WTC11 (cell line): ENCODE data around the gene SHD.

Experiments used
- CREM ChIP-seq: sonication (generic); formaldehyde crosslinking; IDR thresholded peaks from 2 replicates; pipeline ENCODE4 v1.8.1; 2022; ENCODE audit warnings: mild to moderate bottlenecking, missing genetic modification reagents, moderate library complexity
- CTCF ChIP-seq: fragments of 200-600 bp; IDR thresholded peaks from 2 replicates; pipeline ENCODE4 v1.8.0; 2022; ENCODE audit warnings: antibody characterized with exemption
- FOXP4 ChIP-seq: sonication (generic); formaldehyde crosslinking; IDR thresholded peaks from 2 replicates; pipeline ENCODE4 v1.8.0; 2022; ENCODE audit warnings: mild to moderate bottlenecking, missing genetic modification reagents
- NR2C2 ChIP-seq: sonication (generic); formaldehyde crosslinking; IDR thresholded peaks from 2 replicates; pipeline ENCODE4 v1.8.0; 2022; ENCODE audit warnings: mild to moderate bottlenecking, missing genetic modification reagents
- ZNF121 ChIP-seq: sonication (generic); formaldehyde crosslinking; IDR thresholded peaks from 2 replicates; pipeline ENCODE4 v1.8.0; 2023; ENCODE audit warnings: missing genetic modification reagents
- ZNF138 ChIP-seq: sonication (generic); formaldehyde crosslinking; conservative IDR thresholded peaks from 2 replicates; pipeline ENCODE4 v1.8.1; 2022; ENCODE audit warnings: mild to moderate bottlenecking, moderate library complexity, missing genetic modification reagents
- ZNF232 ChIP-seq: sonication (generic); formaldehyde crosslinking; IDR thresholded peaks from 2 replicates; pipeline ENCODE4 v1.8.0; 2022; ENCODE audit warnings: mild to moderate bottlenecking, missing genetic modification reagents
- ZNF281 ChIP-seq: sonication (generic); formaldehyde crosslinking; IDR thresholded peaks from 2 replicates; pipeline ENCODE4 v1.8.0; 2023; ENCODE audit warnings: mild to moderate bottlenecking, missing genetic modification reagents

DNA sequence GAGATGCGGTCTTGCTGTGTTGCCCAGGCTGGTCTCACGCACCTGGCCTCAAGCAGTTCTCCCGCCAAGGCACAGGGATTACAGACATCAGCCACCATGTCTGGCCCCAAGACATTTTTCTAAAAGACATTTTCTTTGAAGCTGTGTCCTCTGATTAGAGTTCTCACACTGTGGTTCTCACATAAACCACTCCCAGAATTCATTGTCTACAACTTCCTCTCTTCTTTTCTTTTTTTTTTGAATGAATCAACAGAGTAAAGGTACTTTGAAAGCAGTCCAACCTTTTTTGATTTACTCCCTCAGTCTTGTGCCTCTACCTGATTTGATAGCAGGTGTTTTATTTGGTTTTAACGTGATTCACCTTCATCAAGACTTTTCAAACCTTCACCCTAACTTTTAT is 14.3 kb upstream of the SHD start:
- no peak for TF ChIP-seq CTCF
- TF ChIP-seq ZNF281 (CRISPR knock-in tag): no peak
- no peak for TF ChIP-seq ZNF232 (CRISPR knock-in tag)
- TF ChIP-seq NR2C2 (CRISPR knock-in tag): no peak
- TF ChIP-seq ZNF121 (CRISPR knock-in tag): no peak
- no peak for TF ChIP-seq CREM (CRISPR knock-in tag)
- no peak for TF ChIP-seq ZNF138 (CRISPR knock-in tag)
- no peak for TF ChIP-seq FOXP4 (CRISPR knock-in tag)
